Fibroblast of lung (primary cell): Measurements from ENCODE around the gene CYP11A1. TPM values are rescaled to one million over a fixed set of nuclear protein-coding genes. Genes with fewer than 3 reads are reported as not detected.

Source experiments
- DNase-seq, 2 donors: peaks; one replicate each; pipeline versions ENCODE4 v3.0.0 to v3.0.0-alpha.2; 2010; ENCODE audit warnings: low read depth in 2 of 2
- H2AFZ ChIP-seq: 2 replicates; pipeline ENCODE4 v1.5.1; 2012; ENCODE audit warnings: low read length, control low read depth, inconsistent platforms
- H3K27ac ChIP-seq: 2 replicates; pipeline ENCODE4 v1.5.1; 2011; ENCODE audit warnings: low read length, control low read depth; ENCODE audit not compliant: insufficient read depth
- H3K27me3 ChIP-seq: 2 replicates; pipeline ENCODE4 v1.5.1; 2011; ENCODE audit warnings: mild to moderate bottlenecking, low read length; ENCODE audit not compliant: control insufficient read depth, insufficient read depth
- H3K36me3 ChIP-seq: 2 replicates; pipeline ENCODE4 v1.5.1; 2011; ENCODE audit warnings: low read length; ENCODE audit not compliant: control insufficient read depth, insufficient read depth
- H3K4me1 ChIP-seq: 2 replicates; pipeline ENCODE4 v1.5.1; 2011; ENCODE audit warnings: low read length; ENCODE audit not compliant: control insufficient read depth, insufficient read depth; ENCODE audit errors: extremely low read depth
- H3K4me2 ChIP-seq: 2 replicates; pipeline ENCODE4 v1.5.1; 2011; ENCODE audit warnings: low read length, control low read depth; ENCODE audit not compliant: insufficient read depth; ENCODE audit errors: extremely low read depth
- H3K4me3 ChIP-seq, 4 experiments: fragments of 200-600 bp in 1 of 4; sonication (generic) in 1 of 4; replicated peaks in 1 of 4; 2 replicates each; pipeline ENCODE4 v1.5.1; 2011 to 2016; ENCODE audit warnings: low read length in 4 of 4, low read depth in 3 of 4, mild to moderate bottlenecking in 3 of 4, control low read depth in 2 of 4, inconsistent platforms in 1 of 4, mixed read lengths in 1 of 4; ENCODE audit not compliant: insufficient read depth in 1 of 4; ENCODE audit errors: control extremely low read depth in 1 of 4
- H3K79me2 ChIP-seq: 2 replicates; pipeline ENCODE4 v1.5.1; 2012; ENCODE audit warnings: mild to moderate bottlenecking, low read length, inconsistent platforms; ENCODE audit not compliant: control insufficient read depth, insufficient read depth
- H3K9ac ChIP-seq: 2 replicates; pipeline ENCODE4 v1.5.1; 2011; ENCODE audit warnings: mild to moderate bottlenecking, low read length, control low read depth; ENCODE audit not compliant: insufficient read depth
- H3K9me3 ChIP-seq: 2 replicates; pipeline ENCODE4 v1.5.1; 2012; ENCODE audit warnings: low read depth, low read length; ENCODE audit not compliant: control insufficient read depth, insufficient read depth
- H4K20me1 ChIP-seq: 2 replicates; pipeline ENCODE4 v1.5.1; 2011; ENCODE audit warnings: low read length; ENCODE audit not compliant: control insufficient read depth, insufficient read depth; ENCODE audit errors: extremely low read depth
- CTCF ChIP-seq, 2 donors: IDR thresholded peaks in 1 of 2; conservative IDR thresholded peaks in 1 of 2; 1 replicate in 1 of 2; 2 replicates in 1 of 2; pipeline ENCODE4 v1.5.1; 2011 to 2012; ENCODE audit warnings: low read length in 2 of 2, control low read depth in 1 of 2, inconsistent platforms in 1 of 2, low read depth in 1 of 2, mild to moderate bottlenecking in 1 of 2
- EZH2 ChIP-seq: IDR thresholded peaks from 2 replicates; pipeline ENCODE4 v1.5.1; 2012; ENCODE audit warnings: low read length, control low read depth, mild to moderate bottlenecking; ENCODE audit errors: missing control alignments
- polyA plus RNA-seq, 2 donors: library from polyadenylated mRNA; depleted of rRNA in 1 of 2; stranded (reverse) in 1 of 2; unstranded in 1 of 2; fragments of >200 nt; gene quantifications; 2 replicates each; pipeline ENCODE4 v1.2.1, GENCODE V29; 2011 to 2012; ENCODE audit warnings: missing spikeins in 1 of 2
- total RNA-seq: library from RNA; depleted of rRNA; stranded (reverse); fragments of >200 nt; gene quantifications from 2 replicates; pipeline ENCODE4 v1.2.1, GENCODE V29; 2014

CYP11A1 gene
- total and polyA plus RNA-seq, 2 donors (not counting 1 experiment from before 2014, with no cell fraction given) = 0.07 to 0.33 TPM

GRCh38 chr15:74397239-74398068 lies 30.0 kb upstream of the CYP11A1 start:
- H3K4me2 ChIP-seq = no peak overlapping the region
- no peaks in the 10 kb centered on the region for H3K9me3 ChIP-seq
- H4K20me1 ChIP-seq = no peaks in the 10 kb centered on the region
- H3K27me3 ChIP-seq = no peaks in the 10 kb centered on the region
- no peak overlapping the region for H3K4me3 ChIP-seq
- H2AFZ ChIP-seq = no peak overlapping the region
- H3K9ac ChIP-seq = no peak overlapping the region
- H3K36me3 ChIP-seq = no peaks in the 10 kb centered on the region
- H3K79me2 ChIP-seq = no peaks in the 10 kb centered on the region
- TF ChIP-seq CTCF (conservative IDR thresholded peaks at IDR 0.05 in 1 of 2, IDR thresholded peaks at IDR 0.05 in 1 of 2; ENCODE audit: low read depth in 1 of 2, low read length in 2 of 2) = no peak
- TF ChIP-seq EZH2 = no peak
- peak overlapping the region; percentile 29 for H3K27ac ChIP-seq
- peaks cover 35% of the 10 kb centered on the region for H3K4me1 ChIP-seq
- no peak for DNase-seq

GRCh38 chr15:74396445-74397238 lies 29.2 kb upstream of the CYP11A1 start:
- TF ChIP-seq CTCF (conservative IDR thresholded peaks at IDR 0.05 in 1 of 2, IDR thresholded peaks at IDR 0.05 in 1 of 2; ENCODE audit: low read depth in 1 of 2, low read length in 2 of 2) (no peak), EZH2 (no peak)
- H3K27ac ChIP-seq = no peak overlapping the region
- H3K79me2 ChIP-seq = no peaks in the 10 kb centered on the region
- H2AFZ ChIP-seq = no peak overlapping the region
- peaks cover 38% of the 10 kb centered on the region for H3K4me1 ChIP-seq
- no peak overlapping the region for H3K9ac ChIP-seq
- H3K36me3 ChIP-seq = no peaks in the 10 kb centered on the region
- H3K4me3 ChIP-seq = no peak overlapping the region
- DNase-seq = peak; percentile 33 to 94
- H3K9me3 ChIP-seq = no peaks in the 10 kb centered on the region
- H4K20me1 ChIP-seq = no peaks in the 10 kb centered on the region
- H3K4me2 ChIP-seq = no peak overlapping the region
- no peaks in the 10 kb centered on the region for H3K27me3 ChIP-seq

- TF ChIP-seq EZH2 (no peak), CTCF (conservative IDR thresholded peaks at IDR 0.05 in 1 of 2, IDR thresholded peaks at IDR 0.05 in 1 of 2; ENCODE audit: low read depth in 1 of 2, low read length in 2 of 2) (no peak)
- no peak overlapping the region for H3K4me2 ChIP-seq
- peaks cover 38% of the 10 kb centered on the region for H3K4me1 ChIP-seq
- no peaks in the 10 kb centered on the region for H3K79me2 ChIP-seq
- H2AFZ ChIP-seq = no peak overlapping the region
- H3K9ac ChIP-seq = no peak overlapping the region
- no peaks in the 10 kb centered on the region for H4K20me1 ChIP-seq
- H3K27me3 ChIP-seq = no peaks in the 10 kb centered on the region
- H3K4me3 ChIP-seq = no peak overlapping the region
- H3K36me3 ChIP-seq = no peaks in the 10 kb centered on the region
- H3K9me3 ChIP-seq = no peaks in the 10 kb centered on the region
- DNase-seq = no peak
- H3K27ac ChIP-seq = no peak overlapping the region
Measured at GRCh38 chr15:74396146-74396438, 28.6 kb upstream of the CYP11A1 start.
